ENCODE data around the gene INO80C.

INO80C gene

DNA sequence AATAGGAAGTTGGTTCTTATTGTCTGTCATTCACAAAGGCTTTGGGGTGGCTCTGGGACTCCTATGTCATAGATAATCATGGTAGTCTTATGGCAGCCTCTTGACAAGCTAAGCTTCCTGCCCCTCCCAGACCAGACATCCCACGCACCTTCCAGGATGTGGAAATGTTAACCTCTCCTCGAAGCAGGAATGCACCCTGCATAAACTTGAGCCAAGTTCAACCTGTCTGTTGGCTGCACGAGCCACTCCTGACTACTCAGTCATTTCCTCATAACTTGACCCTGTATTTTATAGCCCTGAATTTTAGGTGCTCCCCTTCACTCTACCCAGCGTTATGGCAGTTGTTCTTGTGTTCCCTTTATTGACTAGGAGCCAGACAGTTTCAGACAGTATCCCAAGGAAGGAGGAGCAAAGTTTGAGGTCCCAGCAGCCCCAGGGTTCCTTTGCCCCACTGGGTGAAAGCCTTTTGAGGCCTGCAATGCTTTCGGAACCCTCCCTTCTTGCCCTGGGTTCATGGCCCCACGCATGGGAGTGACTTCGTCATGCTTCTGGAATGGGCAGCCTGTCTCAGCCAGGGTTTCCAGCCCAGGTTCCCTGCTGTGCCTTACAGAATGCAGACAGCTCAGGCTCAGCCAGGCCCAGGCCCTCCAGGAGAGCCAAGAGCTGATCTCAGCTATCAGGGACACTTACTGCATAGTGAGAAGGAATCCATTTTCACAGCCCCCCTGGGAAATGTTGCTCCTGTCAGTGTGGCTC lies 15.6 kb upstream of the INO80C start:
- no peak for DNase-seq (ENCODE audit: low read depth in 2 of 2)

- DNase-seq (ENCODE audit: low read depth in 2 of 2) = no peak
These were observed 15.0 kb upstream of the INO80C start for GRCh38 chr18:35512761-35513160.

GRCh38 chr18:35511833-35512232 lies 14.1 kb upstream of the INO80C start:
- DNase-seq (ENCODE audit: low read depth in 2 of 2) = no peak

- no peak for DNase-seq (ENCODE audit: low read depth in 2 of 2)
These were observed 13.7 kb upstream of the INO80C start for GRCh38 chr18:35511428-35511827.

- no peak for DNase-seq (ENCODE audit: low read depth in 2 of 2)
These were observed 12.4 kb upstream of the INO80C start for GRCh38 chr18:35510076-35510651.

DNA sequence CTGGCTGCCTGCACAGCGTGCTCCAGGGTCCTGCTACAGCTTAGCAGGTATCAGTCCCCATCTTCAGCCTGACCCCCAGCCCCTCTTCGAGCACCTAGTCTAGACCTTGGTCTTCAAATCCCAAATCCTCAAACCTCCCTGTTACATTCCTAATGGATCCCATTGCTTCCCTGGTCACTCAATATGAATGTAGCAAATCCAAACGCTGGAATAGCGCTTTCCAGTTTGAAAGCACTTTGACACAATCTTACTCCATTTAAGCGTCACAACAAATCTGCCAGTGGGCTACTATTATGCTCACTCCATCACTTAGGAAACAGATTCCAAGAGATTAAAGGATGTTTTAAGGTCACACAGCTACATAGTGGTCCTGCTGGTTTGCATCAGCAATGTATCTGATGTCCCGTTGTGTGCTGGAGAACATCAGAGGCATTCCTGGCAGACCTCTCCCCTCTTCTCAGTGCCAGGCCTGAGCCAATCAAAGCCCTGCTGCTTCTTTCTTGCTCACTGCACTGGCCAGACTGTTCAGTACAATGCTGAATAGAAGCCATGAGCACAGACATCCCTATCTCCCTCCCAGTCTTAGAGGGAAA lies 11.1 kb upstream of the INO80C start:
- DNase-seq (ENCODE audit: low read depth in 2 of 2) = no peak

GRCh38 chr18:35508030-35508429 lies 10.3 kb upstream of the INO80C start:
- DNase-seq (ENCODE audit: low read depth in 2 of 2) = no peak

- no peak for DNase-seq (ENCODE audit: low read depth in 2 of 2)
These were observed 9.9 kb upstream of the INO80C start for GRCh38 chr18:35507623-35508022.

GRCh38 chr18:35507192-35507591 lies 9.4 kb upstream of the INO80C start:
- no peak for DNase-seq (ENCODE audit: low read depth in 2 of 2)

- no peak for DNase-seq (ENCODE audit: low read depth in 2 of 2)
These were observed 8.4 kb upstream of the INO80C start for GRCh38 chr18:35506024-35506712.

- no peak for DNase-seq (ENCODE audit: low read depth in 2 of 2)
These were observed 7.2 kb upstream of the INO80C start for GRCh38 chr18:35504996-35505395.

DNA sequence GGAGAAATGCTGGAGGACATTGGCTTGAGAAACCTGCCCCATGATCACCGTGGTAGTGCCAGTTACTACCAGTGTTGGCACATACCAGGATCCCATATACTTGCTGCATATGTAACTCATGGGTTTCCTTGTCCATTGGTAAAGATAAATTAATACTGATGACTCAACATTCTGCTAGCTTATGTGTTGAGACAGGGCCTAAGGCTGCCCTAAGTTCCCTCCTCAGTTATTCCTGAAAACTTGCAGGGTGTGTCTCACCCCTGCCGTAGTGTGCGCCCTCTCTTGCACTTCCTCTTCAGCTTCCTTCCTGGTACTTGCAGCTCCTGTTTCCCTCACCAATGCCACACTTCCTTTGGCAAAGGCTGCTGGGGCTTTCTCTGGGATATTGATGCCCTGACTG lies 4.3 kb upstream of the INO80C start:
- no peak for DNase-seq (ENCODE audit: low read depth in 2 of 2)

- DNase-seq (ENCODE audit: low read depth in 2 of 2) = no peak
These were observed 3.6 kb upstream of the INO80C start for GRCh38 chr18:35501369-35501768.

GRCh38 chr18:35500113-35500512 lies 2.4 kb upstream of the INO80C start:
- no peak for DNase-seq (ENCODE audit: low read depth in 2 of 2)

DNA sequence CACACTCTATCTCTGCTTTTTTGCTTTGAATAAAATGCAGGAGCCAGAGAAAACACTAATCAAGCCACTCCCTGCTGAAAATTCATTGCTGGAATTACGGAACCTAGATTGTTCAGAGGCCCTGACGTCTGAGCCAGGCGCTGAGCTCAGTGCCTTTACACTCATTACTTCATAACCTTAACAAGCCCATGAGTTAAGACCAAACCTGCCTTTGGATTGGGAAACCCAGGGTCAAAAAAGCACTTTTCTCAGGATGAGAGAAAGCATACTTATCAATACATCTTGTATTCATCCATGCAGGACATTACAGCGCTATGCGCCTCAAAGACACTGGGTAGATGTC lies 762 bp downstream of the INO80C start:
- DNase-seq (ENCODE audit: low read depth in 2 of 2) = no peak

DNA sequence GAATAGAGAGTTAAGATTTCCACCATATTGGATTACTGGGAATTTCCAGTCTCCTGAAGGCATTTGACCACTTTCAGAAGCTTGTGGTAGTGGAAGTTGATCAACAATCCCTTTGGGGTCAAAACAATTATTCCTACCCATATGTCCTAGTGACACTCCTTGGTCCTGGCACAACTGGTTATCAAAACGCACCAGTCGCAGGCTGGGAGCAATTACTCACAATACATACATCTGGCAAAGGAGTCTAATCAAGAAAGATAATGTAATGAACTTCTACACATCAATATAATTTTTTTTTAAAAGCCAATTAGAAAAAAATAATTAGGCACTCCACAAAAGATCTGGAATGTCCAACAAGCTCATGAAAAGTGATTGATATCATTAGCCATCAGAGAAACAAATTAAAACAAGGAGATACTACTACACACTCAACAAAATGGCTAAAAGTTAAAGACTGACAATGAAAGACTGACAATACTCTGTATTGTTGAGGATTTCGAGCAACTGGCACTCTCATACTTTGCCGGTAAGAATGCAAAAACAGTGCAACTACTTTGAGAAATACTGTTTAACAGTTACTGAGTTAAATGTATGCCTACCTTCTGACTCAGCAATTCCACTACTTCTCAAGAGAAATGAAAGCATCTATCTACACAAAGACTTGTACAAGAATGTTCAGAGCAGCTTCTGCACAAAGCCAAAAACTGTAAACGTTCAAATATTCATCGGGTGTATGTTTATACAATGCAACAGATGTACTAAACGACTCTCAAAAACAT lies 2.0 kb downstream of the INO80C start:
- DNase-seq (ENCODE audit: low read depth in 2 of 2) = no peak

- no peak for DNase-seq (ENCODE audit: low read depth in 2 of 2)
These were observed 3.2 kb downstream of the INO80C start for GRCh38 chr18:35494251-35495220.

- no peak for DNase-seq (ENCODE audit: low read depth in 2 of 2)
These were observed 6.1 kb downstream of the INO80C start for GRCh38 chr18:35491700-35492077.

- no peak for DNase-seq (ENCODE audit: low read depth in 2 of 2)
These were observed 6.7 kb downstream of the INO80C start for GRCh38 chr18:35490894-35491699.

- DNase-seq (ENCODE audit: low read depth in 2 of 2) = no peak
These were observed 7.8 kb downstream of the INO80C start for GRCh38 chr18:35489913-35490490.
